ENCODE measurements around the gene STAT5A.

The STAT5A gene

GRCh38 chr17:42268236-42268635 is 20.1 kb upstream of the STAT5A start:
- DNase-seq (ENCODE audit: low spot score), result no peak

GRCh38 chr17:42270170-42270535 is 18.1 kb upstream of the STAT5A start:
- DNase-seq (ENCODE audit: low spot score), result no peak

- no peak for DNase-seq (ENCODE audit: low spot score)
Observed at GRCh38 chr17:42270596-42270995, 17.7 kb upstream of the STAT5A start.

- DNase-seq (ENCODE audit: low spot score), result peak; percentile 41
Observed at GRCh38 chr17:42271006-42271778, 17.1 kb upstream of the STAT5A start.

- DNase-seq (ENCODE audit: low spot score), result no peak
Observed at GRCh38 chr17:42271779-42272035, 16.6 kb upstream of the STAT5A start.

- peak; percentile 48 for DNase-seq (ENCODE audit: low spot score)
Observed at GRCh38 chr17:42272162-42272907, 16.0 kb upstream of the STAT5A start.

GRCh38 chr17:42273474-42274252 is 14.6 kb upstream of the STAT5A start:
- DNase-seq (ENCODE audit: low spot score), result no peak

GRCh38 chr17:42274253-42274542 is 14.1 kb upstream of the STAT5A start:
- DNase-seq (ENCODE audit: low spot score), result no peak

GRCh38 chr17:42274812-42275526 is 13.3 kb upstream of the STAT5A start:
- DNase-seq (ENCODE audit: low spot score), result no peak

GRCh38 chr17:42275527-42276358 is 12.6 kb upstream of the STAT5A start:
- DNase-seq (ENCODE audit: low spot score), result no peak

GRCh38 chr17:42276359-42276608 is 12.0 kb upstream of the STAT5A start, which contains the start of gene STAT5B:
Gene STAT5B (minus strand): TSS chr17:42276391. CDS start chr17:42232127, 44,264 bp downstream.
- peak; percentile 62 for DNase-seq (ENCODE audit: low spot score)

- DNase-seq (ENCODE audit: low spot score), result no peak
Observed at GRCh38 chr17:42276609-42277341, 11.5 kb upstream of the STAT5A start.

- DNase-seq (ENCODE audit: low spot score), result no peak
Observed at GRCh38 chr17:42277342-42277712, 11.0 kb upstream of the STAT5A start.

- no peak for DNase-seq (ENCODE audit: low spot score)
Observed at GRCh38 chr17:42279776-42280630, 8.3 kb upstream of the STAT5A start.

- no peak for DNase-seq (ENCODE audit: low spot score)
Observed at GRCh38 chr17:42281571-42282096, 6.7 kb upstream of the STAT5A start.

- no peak for DNase-seq (ENCODE audit: low spot score)
Observed at GRCh38 chr17:42282478-42283080, 5.7 kb upstream of the STAT5A start.

- no peak for DNase-seq (ENCODE audit: low spot score)
Observed at GRCh38 chr17:42283241-42284023, 4.9 kb upstream of the STAT5A start.

GRCh38 chr17:42284024-42284369 is 4.3 kb upstream of the STAT5A start:
- DNase-seq (ENCODE audit: low spot score), result no peak

- no peak for DNase-seq (ENCODE audit: low spot score)
Observed at GRCh38 chr17:42284566-42284965, 3.7 kb upstream of the STAT5A start.

Measured in CD4-positive, alpha-beta T cell treated with Interleukin-15 for 4 hours (primary cell).